ENCODE data around the gene CACUL1. TPM values are rescaled to one million over a fixed set of nuclear protein-coding genes. Genes with fewer than 3 reads are reported as not detected.
"Not testable (repeated sequence)": the region's sequence is repeated elsewhere in the genome, so short reads cannot be mapped to it uniquely, and the experiment has no call there.

Gene CACUL1
- total RNA-seq, 1 experiment from 2014 or later: 24.8 TPM

GRCh38 chr10:118687472-118687871, 67.3 kb downstream of the CACUL1 start:
- no peak for DNase-seq (ENCODE audit: low read depth)

- DNase-seq (ENCODE audit: low read depth): no peak
These were observed 72.2 kb downstream of the CACUL1 start for GRCh38 chr10:118682533-118682932.

- no peak for DNase-seq (ENCODE audit: low read depth)
These were observed 74.6 kb downstream of the CACUL1 start for GRCh38 chr10:118680197-118680596.

GRCh38 chr10:118674226-118674919, 80.4 kb downstream of the CACUL1 start:
- DNase-seq (ENCODE audit: low read depth): no peak

GRCh38 chr10:118672766-118673715, 81.7 kb downstream of the CACUL1 start:
- no peak for DNase-seq (ENCODE audit: low read depth)

GRCh38 chr10:118672153-118672552, 82.6 kb downstream of the CACUL1 start:
- no peak for DNase-seq (ENCODE audit: low read depth)

GRCh38 chr10:118671221-118671620, 83.5 kb downstream of the CACUL1 start:
- DNase-seq (ENCODE audit: low read depth): not testable (repeated sequence)

GRCh38 chr10:118670472-118671124, 84.2 kb downstream of the CACUL1 start:
- no peak for DNase-seq (ENCODE audit: low read depth)

- DNase-seq (ENCODE audit: low read depth): no peak
These were observed 84.9 kb downstream of the CACUL1 start for GRCh38 chr10:118669835-118670234.

GRCh38 chr10:118669020-118669791, 85.6 kb downstream of the CACUL1 start:
- no peak for DNase-seq (ENCODE audit: low read depth)

- DNase-seq (ENCODE audit: low read depth): no peak
These were observed 86.4 kb downstream of the CACUL1 start for GRCh38 chr10:118668228-118668952.

GRCh38 chr10:118667732-118668131, 87.0 kb downstream of the CACUL1 start:
- no peak for DNase-seq (ENCODE audit: low read depth)

GRCh38 chr10:118666350-118666749, 88.4 kb downstream of the CACUL1 start:
- no peak for DNase-seq (ENCODE audit: low read depth)

GRCh38 chr10:118664321-118664720, 90.4 kb downstream of the CACUL1 start:
- no peak for DNase-seq (ENCODE audit: low read depth)

- DNase-seq (ENCODE audit: low read depth): no peak
These were observed 91.6 kb downstream of the CACUL1 start for GRCh38 chr10:118663176-118663575.

GRCh38 chr10:118662228-118663035, 92.3 kb downstream of the CACUL1 start:
- peak; percentile 17 for DNase-seq (ENCODE audit: low read depth)

GRCh38 chr10:118658762-118659161, 96.0 kb downstream of the CACUL1 start:
- no peak for DNase-seq (ENCODE audit: low read depth)

- not testable (repeated sequence) for DNase-seq (ENCODE audit: low read depth)
These were observed 96.6 kb downstream of the CACUL1 start for GRCh38 chr10:118658168-118658567.

- not testable (repeated sequence) for DNase-seq (ENCODE audit: low read depth)
These were observed 109.5 kb downstream of the CACUL1 start for GRCh38 chr10:118645294-118645693.

- no peak for DNase-seq (ENCODE audit: low read depth)
These were observed 112.5 kb downstream of the CACUL1 start for GRCh38 chr10:118642228-118642627.
